ENCODE measurements around the gene MAGI1.

DNA sequence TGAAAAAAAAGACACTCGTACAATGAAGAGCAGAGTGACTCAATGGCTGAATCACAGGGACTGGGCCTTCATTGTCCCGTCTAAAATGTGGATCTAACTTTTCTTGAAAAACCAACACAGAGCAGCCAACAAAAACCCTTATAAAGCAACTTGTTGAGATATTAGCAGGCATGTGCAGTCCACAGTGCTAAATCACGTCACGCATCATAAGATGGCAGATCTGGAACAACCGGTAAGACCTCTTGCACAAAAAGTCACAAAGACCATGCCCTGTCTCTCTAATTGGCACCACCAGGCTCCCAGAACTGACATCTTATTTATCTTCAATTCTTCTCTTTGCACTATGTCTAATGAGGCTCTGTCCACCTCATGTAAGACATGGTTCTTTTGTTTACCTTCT is 177.0 kb downstream of the MAGI1 start:
- TF ChIP-seq, protein P1, sequence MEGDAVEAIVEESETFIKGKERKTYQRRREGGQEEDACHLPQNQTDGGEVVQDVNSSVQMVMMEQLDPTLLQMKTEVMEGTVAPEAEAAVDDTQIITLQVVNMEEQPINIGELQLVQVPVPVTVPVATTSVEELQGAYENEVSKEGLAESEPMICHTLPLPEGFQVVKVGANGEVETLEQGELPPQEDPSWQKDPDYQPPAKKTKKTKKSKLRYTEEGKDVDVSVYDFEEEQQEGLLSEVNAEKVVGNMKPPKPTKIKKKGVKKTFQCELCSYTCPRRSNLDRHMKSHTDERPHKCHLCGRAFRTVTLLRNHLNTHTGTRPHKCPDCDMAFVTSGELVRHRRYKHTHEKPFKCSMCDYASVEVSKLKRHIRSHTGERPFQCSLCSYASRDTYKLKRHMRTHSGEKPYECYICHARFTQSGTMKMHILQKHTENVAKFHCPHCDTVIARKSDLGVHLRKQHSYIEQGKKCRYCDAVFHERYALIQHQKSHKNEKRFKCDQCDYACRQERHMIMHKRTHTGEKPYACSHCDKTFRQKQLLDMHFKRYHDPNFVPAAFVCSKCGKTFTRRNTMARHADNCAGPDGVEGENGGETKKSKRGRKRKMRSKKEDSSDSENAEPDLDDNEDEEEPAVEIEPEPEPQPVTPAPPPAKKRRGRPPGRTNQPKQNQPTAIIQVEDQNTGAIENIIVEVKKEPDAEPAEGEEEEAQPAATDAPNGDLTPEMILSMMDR (IDR thresholded peaks at IDR 0.05) = no peak
- TF ChIP-seq POLR2A (IDR thresholded peaks at IDR 0.05) = no peak
- no peak for TF ChIP-seq POLR2AphosphoS5 (IDR thresholded peaks at IDR 0.05)
- TF ChIP-seq EP300 (IDR thresholded peaks at IDR 0.05) = no peak
